GM19193 (cell line): Measurements from ENCODE around the gene LSM5.

Experiments used
- POLR2A ChIP-seq: IDR thresholded peaks from 4 replicates; pipeline ENCODE4 v1.6.1; 2011; ENCODE audit not compliant: insufficient read depth, insufficient read length; ENCODE audit errors: extremely low read depth

LSM5 gene

GRCh38 chr7:32479574-32480200 is 10.5 kb downstream of the LSM5 start:
- TF ChIP-seq POLR2A: no peak

GRCh38 chr7:32477649-32477980 is 12.6 kb downstream of the LSM5 start:
- no peak for TF ChIP-seq POLR2A

- TF ChIP-seq POLR2A: no peak
These were observed 13.1 kb downstream of the LSM5 start for GRCh38 chr7:32476816-32477648.

GRCh38 chr7:32474008-32474407 is 16.2 kb downstream of the LSM5 start:
- no peak for TF ChIP-seq POLR2A

GRCh38 chr7:32472015-32472414 is 18.2 kb downstream of the LSM5 start:
- no peak for TF ChIP-seq POLR2A

GRCh38 chr7:32470871-32471270 is 19.3 kb downstream of the LSM5 start:
- no peak for TF ChIP-seq POLR2A

GRCh38 chr7:32462977-32463376 is 27.2 kb downstream of the LSM5 start:
- TF ChIP-seq POLR2A: no peak

GRCh38 chr7:32462451-32462850 is 27.7 kb downstream of the LSM5 start:
- no peak for TF ChIP-seq POLR2A

- TF ChIP-seq POLR2A: no peak
These were observed 28.7 kb downstream of the LSM5 start for GRCh38 chr7:32461484-32461883.

- TF ChIP-seq POLR2A: no peak
These were observed 30.4 kb downstream of the LSM5 start for GRCh38 chr7:32459788-32460187.

- no peak for TF ChIP-seq POLR2A
These were observed 32.2 kb downstream of the LSM5 start for GRCh38 chr7:32458025-32458424.

GRCh38 chr7:32453341-32454011 is 36.7 kb downstream of the LSM5 start:
- no peak for TF ChIP-seq POLR2A

GRCh38 chr7:32447218-32447617 is 43.0 kb downstream of the LSM5 start:
- no peak for TF ChIP-seq POLR2A

- no peak for TF ChIP-seq POLR2A
These were observed 53.8 kb downstream of the LSM5 start for GRCh38 chr7:32436146-32436928.
